Measurements from ENCODE around the gene RIF1.

RIF1 gene

DNA sequence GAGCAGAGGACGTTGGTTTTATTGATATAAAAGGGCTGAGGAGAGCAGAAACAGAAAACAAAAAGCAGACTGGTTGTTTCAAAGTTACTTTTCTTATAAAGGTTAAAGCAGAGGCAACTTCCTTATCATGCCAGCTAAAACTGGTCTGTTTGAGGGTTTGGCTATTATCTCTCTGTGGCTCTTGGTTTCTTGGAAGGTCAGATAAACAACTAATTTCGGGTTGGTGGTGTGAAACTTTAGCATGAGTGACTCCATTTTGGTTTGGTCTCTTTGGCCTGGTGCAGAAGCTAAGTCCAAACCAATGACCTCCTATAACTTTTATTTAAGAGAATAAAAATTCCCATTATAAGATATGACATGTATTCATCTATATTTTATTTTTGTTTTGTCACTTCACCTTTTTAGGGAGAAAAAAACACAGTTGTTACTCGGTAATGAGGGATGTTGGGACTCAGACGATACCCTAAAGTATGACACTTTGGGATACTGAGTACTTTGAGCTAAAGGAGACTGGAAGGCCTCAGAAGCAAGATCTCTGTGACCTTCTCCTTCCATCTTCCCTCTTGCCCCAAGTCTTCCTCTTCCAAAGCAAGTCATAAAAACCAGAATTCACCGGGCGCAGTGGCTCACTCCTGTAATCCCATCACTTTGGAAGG, 29.0 kb upstream of the RIF1 start:
- no peak overlapping the region for H3K4me3 ChIP-seq (ENCODE audit: insufficient read depth, low read length, poor library complexity, severe bottlenecking)
- H4K20me1 ChIP-seq (ENCODE audit: low read depth, low read length), result no peaks in the 10 kb centered on the region
- no peak overlapping the region for H3K27ac ChIP-seq (ENCODE audit: low read depth, low read length)
- no peaks in the 10 kb centered on the region for H3K9me3 ChIP-seq (ENCODE audit: insufficient read depth, low read length)
- H3F3A ChIP-seq (ENCODE audit: insufficient read depth), result no peaks in the 10 kb centered on the region
- H3K9me2 ChIP-seq (replicated peaks; ENCODE audit: insufficient read depth, low read length), result no peaks in the 10 kb centered on the region
- H3K4me2 ChIP-seq (ENCODE audit: low read depth, low read length, poor library complexity, severe bottlenecking), result no peak overlapping the region
- no peaks in the 10 kb centered on the region for H3K27me3 ChIP-seq (ENCODE audit: low read length)
- TF ChIP-seq, protein P1, sequence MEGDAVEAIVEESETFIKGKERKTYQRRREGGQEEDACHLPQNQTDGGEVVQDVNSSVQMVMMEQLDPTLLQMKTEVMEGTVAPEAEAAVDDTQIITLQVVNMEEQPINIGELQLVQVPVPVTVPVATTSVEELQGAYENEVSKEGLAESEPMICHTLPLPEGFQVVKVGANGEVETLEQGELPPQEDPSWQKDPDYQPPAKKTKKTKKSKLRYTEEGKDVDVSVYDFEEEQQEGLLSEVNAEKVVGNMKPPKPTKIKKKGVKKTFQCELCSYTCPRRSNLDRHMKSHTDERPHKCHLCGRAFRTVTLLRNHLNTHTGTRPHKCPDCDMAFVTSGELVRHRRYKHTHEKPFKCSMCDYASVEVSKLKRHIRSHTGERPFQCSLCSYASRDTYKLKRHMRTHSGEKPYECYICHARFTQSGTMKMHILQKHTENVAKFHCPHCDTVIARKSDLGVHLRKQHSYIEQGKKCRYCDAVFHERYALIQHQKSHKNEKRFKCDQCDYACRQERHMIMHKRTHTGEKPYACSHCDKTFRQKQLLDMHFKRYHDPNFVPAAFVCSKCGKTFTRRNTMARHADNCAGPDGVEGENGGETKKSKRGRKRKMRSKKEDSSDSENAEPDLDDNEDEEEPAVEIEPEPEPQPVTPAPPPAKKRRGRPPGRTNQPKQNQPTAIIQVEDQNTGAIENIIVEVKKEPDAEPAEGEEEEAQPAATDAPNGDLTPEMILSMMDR (IDR thresholded peaks at IDR 0.05; ENCODE audit: insufficient read depth, low read length, poor library complexity, severe bottlenecking), result no peak
- no peak for TF ChIP-seq EZH2phosphoT487 (conservative IDR thresholded peaks at IDR 0.05; ENCODE audit: low read length)
- no peaks in the 10 kb centered on the region for H3K36me3 ChIP-seq (ENCODE audit: low read length)
- no peak overlapping the region for H3K9ac ChIP-seq (ENCODE audit: low read length)
- no peak overlapping the region for H2AFZ ChIP-seq (ENCODE audit: low read depth, low read length, severe bottlenecking)
- H3K79me2 ChIP-seq (ENCODE audit: insufficient read depth, low read length), result no peaks in the 10 kb centered on the region

DNA sequence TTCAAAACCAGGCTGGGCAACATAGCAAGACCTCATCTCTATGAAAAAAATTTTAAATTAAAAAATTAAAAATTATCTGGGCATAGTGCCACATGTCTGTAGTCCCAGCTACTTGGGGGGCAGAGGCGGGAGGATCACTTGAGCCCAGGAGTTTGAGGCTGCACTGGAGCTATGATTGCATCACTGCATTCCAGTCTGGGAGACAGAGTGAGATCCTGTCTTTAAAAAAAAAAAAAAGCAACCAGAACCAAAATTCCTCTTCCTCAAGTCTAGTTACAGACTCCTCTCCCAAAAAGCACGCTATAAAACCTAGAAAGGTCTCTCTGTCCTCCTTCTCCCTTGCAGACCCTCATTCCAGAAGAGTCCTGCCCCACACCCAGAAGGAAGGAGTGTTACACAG, 28.4 kb upstream of the RIF1 start:
- no peaks in the 10 kb centered on the region for H3F3A ChIP-seq (ENCODE audit: insufficient read depth)
- no peak overlapping the region for H3K9ac ChIP-seq (ENCODE audit: low read length)
- no peaks in the 10 kb centered on the region for H3K36me3 ChIP-seq (ENCODE audit: low read length)
- H3K9me3 ChIP-seq (ENCODE audit: insufficient read depth, low read length), result no peaks in the 10 kb centered on the region
- H3K27ac ChIP-seq (ENCODE audit: low read depth, low read length), result no peak overlapping the region
- H4K20me1 ChIP-seq (ENCODE audit: low read depth, low read length), result no peaks in the 10 kb centered on the region
- H3K79me2 ChIP-seq (ENCODE audit: insufficient read depth, low read length), result no peaks in the 10 kb centered on the region
- TF ChIP-seq EZH2phosphoT487 (conservative IDR thresholded peaks at IDR 0.05; ENCODE audit: low read length), result no peak
- TF ChIP-seq, protein P1 (IDR thresholded peaks at IDR 0.05; ENCODE audit: insufficient read depth, low read length, poor library complexity, severe bottlenecking), result no peak
- H3K4me2 ChIP-seq (ENCODE audit: low read depth, low read length, poor library complexity, severe bottlenecking), result no peak overlapping the region
- H2AFZ ChIP-seq (ENCODE audit: low read depth, low read length, severe bottlenecking), result no peak overlapping the region
- H3K4me3 ChIP-seq (ENCODE audit: insufficient read depth, low read length, poor library complexity, severe bottlenecking), result no peak overlapping the region
- no peaks in the 10 kb centered on the region for H3K9me2 ChIP-seq (replicated peaks; ENCODE audit: insufficient read depth, low read length)
- H3K27me3 ChIP-seq (ENCODE audit: low read length), result no peaks in the 10 kb centered on the region

DNA sequence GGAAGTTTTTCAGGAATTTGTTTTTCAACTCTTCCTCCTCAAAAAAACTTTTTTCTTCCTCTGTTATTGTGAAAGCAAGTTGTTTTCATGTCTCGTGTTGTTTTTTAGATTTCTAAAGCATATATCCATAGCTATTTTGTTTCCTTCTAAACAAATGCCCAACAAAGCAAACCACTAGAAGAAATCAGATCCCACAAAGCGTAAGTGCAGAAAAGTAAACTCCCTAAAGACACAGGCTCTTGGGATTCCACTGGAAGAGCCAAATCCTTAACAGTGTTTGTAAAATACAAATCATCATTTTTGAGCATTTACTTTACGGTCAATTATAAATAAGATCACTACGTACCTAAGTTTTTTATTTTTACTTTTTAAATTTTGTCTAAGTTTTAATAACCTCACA, 21.7 kb upstream of the RIF1 start:
- H3K9ac ChIP-seq (ENCODE audit: low read length), result no peak overlapping the region
- no peak overlapping the region for H3K27ac ChIP-seq (ENCODE audit: low read depth, low read length)
- no peaks in the 10 kb centered on the region for H3K9me2 ChIP-seq (replicated peaks; ENCODE audit: insufficient read depth, low read length)
- no peaks in the 10 kb centered on the region for H3K9me3 ChIP-seq (ENCODE audit: insufficient read depth, low read length)
- H3K4me2 ChIP-seq (ENCODE audit: low read depth, low read length, poor library complexity, severe bottlenecking), result no peak overlapping the region
- H4K20me1 ChIP-seq (ENCODE audit: low read depth, low read length), result no peaks in the 10 kb centered on the region
- H3K79me2 ChIP-seq (ENCODE audit: insufficient read depth, low read length), result no peaks in the 10 kb centered on the region
- no peaks in the 10 kb centered on the region for H3K36me3 ChIP-seq (ENCODE audit: low read length)
- H3K4me3 ChIP-seq (ENCODE audit: insufficient read depth, low read length, poor library complexity, severe bottlenecking), result no peak overlapping the region
- H3K27me3 ChIP-seq (ENCODE audit: low read length), result no peaks in the 10 kb centered on the region
- TF ChIP-seq EZH2phosphoT487 (conservative IDR thresholded peaks at IDR 0.05; ENCODE audit: low read length), result no peak
- TF ChIP-seq, protein P1 (IDR thresholded peaks at IDR 0.05; ENCODE audit: insufficient read depth, low read length, poor library complexity, severe bottlenecking), result no peak
- no peaks in the 10 kb centered on the region for H3F3A ChIP-seq (ENCODE audit: insufficient read depth)
- no peak overlapping the region for H2AFZ ChIP-seq (ENCODE audit: low read depth, low read length, severe bottlenecking)
